Activated CD4-positive, CD25-positive, alpha-beta regulatory T cell treated with anti-CD3 and anti-CD28 coated beads, Interleukin-2, amount 50 U/mL, for 16 hours (primary cell): ENCODE data around the gene FSIP1.

Experiments
- DNase-seq: peaks from one replicate; pipeline ENCODE4 v3.0.0-alpha.2; 2020; ENCODE audit warnings: low read depth, low spot score

FSIP1 gene

GRCh38 chr15:39595338-39596221 lies 187.1 kb downstream of the FSIP1 start:
- no peak for DNase-seq

GRCh38 chr15:39594446-39595337 lies 187.9 kb downstream of the FSIP1 start:
- DNase-seq = no peak

GRCh38 chr15:39593656-39594445 lies 188.8 kb downstream of the FSIP1 start:
- DNase-seq = no peak

- no peak for DNase-seq
Observed at GRCh38 chr15:39593071-39593655, 189.5 kb downstream of the FSIP1 start.

DNA sequence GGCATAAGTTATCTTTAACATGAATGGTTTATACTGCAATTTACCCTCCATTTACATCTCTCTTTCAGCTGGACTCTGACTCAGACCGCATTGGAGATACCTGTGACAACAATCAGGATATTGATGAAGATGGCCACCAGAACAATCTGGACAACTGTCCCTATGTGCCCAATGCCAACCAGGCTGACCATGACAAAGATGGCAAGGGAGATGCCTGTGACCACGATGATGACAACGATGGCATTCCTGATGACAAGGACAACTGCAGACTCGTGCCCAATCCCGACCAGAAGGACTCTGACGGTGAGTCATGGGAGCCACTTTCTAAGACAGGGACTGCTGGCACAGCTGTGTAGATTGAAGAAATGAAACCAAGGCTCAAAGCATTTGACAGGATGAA lies 190.1 kb downstream of the FSIP1 start:
- no peak for DNase-seq

DNA sequence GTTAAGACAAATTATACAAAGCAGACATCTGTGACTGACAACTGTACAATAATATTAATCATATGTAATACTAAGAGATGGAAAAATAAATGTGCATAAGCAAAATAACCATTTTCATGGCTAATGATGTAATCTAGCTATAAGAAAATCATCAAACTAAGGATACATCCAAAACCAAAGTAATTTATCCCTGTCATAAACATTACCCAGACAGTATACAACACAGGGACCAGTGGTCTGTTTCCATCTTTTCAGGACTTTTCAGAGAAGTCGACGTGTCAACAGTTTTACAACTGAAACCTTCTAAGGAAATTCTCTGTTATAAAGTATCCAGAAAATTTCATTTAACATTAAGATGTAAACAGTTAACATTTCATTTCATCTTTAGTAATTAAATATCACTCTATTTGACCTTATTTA lies 190.7 kb downstream of the FSIP1 start:
- no peak for DNase-seq

- DNase-seq = no peak
Observed at GRCh38 chr15:39591141-39591895, 191.3 kb downstream of the FSIP1 start.

DNA sequence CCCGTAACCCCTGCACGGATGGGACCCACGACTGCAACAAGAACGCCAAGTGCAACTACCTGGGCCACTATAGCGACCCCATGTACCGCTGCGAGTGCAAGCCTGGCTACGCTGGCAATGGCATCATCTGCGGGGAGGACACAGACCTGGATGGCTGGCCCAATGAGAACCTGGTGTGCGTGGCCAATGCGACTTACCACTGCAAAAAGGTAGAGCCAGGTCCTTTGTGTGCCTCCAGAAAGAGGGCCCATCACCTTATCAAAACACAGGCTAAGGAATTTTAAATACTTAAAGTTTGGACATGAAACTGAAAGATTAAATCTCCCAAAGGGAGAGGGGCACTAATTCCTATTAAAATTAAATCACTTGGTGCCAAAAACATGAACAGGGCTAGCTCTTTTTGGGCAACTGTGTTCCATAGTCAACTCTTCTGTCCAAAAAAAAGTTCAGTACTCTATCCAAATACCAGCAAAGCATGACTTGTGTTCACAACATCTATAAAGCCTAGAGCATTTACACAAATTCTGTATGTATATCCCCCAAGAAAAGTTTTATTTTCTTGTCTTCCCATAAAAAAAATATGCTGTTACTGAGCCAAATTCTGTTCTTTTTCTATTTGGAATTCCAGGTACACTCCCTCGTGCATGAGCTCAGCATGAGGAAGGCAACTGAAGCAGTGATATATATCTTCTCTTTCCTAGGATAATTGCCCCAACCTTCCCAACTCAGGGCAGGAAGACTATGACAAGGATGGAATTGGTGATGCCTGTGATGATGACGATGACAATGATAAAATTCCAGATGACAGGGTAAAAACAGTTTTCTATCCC lies 192.6 kb downstream of the FSIP1 start:
- no peak for DNase-seq

DNA sequence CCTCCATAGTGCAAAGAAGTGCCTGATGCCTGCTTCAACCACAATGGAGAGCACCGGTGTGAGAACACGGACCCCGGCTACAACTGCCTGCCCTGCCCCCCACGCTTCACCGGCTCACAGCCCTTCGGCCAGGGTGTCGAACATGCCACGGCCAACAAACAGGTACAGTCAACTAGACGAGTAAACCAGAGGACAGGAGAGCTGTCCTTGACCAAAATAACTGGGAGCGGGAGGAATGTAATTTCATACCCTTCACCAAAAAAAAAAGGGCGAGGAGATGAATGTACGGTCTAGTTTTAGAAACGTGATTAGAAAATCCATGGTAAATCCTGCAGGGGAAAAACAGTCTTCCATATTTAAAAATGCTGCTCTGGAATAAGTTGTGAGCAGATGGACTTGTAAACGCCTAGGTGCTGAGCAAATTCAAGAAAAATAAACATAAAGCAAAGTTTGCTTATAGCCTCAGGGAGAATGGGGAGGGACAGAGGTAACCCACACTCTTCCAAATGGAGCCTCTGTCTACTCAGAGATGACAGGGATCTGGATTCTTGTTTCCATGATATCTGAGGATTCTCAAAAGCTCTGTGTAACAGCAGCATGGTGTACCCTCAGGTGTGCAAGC lies 193.3 kb downstream of the FSIP1 start:
- DNase-seq = no peak

- DNase-seq = no peak
Observed at GRCh38 chr15:39588531-39589192, 194.0 kb downstream of the FSIP1 start.

GRCh38 chr15:39587731-39588530 lies 194.7 kb downstream of the FSIP1 start:
- DNase-seq = no peak

DNA sequence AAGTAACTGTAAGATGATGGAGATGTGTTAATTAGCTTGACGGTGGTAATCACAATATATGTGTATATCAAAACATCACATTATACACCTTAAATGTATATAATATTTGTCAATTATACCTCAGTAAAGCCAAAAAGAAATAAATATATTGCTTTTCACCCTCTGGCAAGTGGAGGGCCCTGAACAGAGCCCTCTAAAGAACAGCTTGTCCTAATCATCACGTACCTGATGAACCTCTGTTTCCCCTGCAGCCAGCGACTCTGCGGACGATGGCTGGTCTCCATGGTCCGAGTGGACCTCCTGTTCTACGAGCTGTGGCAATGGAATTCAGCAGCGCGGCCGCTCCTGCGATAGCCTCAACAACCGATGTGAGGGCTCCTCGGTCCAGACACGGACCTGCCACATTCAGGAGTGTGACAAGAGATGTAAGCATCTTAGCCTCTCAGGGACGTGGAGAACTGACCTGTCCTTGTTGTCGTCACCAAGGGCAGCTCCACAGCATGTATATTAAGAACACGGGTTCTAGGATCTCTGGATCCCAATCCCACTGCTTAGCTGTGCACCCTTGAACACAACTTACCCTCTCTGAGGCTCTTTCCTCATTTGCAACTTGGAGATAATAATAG lies 195.4 kb downstream of the FSIP1 start:
- DNase-seq = no peak

GRCh38 chr15:39586387-39587095 lies 196.1 kb downstream of the FSIP1 start:
- DNase-seq = no peak

DNA sequence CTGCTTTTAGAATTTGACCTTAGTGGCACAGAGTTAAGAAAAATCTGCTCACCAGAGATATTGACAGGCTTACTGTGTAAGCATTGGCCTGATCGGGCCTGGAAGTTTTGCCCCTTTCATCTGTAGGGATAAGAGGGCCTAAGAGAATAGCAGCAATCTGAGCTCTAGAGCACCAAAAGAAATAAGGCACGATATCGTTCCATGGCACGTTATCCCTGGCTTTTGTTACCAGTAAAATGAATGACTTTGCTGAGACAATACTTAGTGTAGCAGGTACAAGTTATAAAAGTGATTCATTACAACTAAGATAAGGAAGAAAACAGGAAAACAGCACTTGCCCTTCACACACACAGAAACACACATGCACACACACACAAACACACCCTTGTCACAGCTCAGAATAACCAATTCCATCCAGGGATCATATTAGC lies 196.8 kb downstream of the FSIP1 start:
- no peak for DNase-seq

DNA sequence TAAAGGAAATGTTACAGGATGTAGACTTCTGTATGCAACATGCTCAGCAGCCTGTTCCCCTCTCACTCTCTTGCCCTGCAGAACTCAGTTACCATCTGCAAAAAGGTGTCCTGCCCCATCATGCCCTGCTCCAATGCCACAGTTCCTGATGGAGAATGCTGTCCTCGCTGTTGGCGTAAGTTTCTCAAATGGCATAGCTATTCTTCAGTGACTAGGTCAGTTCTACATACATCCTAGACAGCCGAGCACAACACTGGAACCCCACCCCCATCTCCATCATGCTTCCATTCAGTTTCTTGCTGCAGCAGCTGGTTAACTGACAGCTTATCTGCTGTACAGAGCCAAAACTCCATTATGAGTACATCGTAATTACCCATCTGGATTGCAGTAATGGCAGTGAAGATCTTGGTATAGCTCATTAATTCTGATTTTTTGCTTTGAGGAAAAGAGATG lies 197.2 kb downstream of the FSIP1 start:
- DNase-seq = no peak

- DNase-seq = no peak
Observed at GRCh38 chr15:39584662-39585388, 197.8 kb downstream of the FSIP1 start.
